ENCODE results near the gene ITPRIPL2.

GRCh38 chr16:19066988-19067348, 46.8 kb upstream of the ITPRIPL2 start:
- TF ChIP-seq POLR2A (IDR thresholded peaks at IDR 0.05; ENCODE audit: extremely low read depth, insufficient read length), result no peak
- TF ChIP-seq, protein P1, sequence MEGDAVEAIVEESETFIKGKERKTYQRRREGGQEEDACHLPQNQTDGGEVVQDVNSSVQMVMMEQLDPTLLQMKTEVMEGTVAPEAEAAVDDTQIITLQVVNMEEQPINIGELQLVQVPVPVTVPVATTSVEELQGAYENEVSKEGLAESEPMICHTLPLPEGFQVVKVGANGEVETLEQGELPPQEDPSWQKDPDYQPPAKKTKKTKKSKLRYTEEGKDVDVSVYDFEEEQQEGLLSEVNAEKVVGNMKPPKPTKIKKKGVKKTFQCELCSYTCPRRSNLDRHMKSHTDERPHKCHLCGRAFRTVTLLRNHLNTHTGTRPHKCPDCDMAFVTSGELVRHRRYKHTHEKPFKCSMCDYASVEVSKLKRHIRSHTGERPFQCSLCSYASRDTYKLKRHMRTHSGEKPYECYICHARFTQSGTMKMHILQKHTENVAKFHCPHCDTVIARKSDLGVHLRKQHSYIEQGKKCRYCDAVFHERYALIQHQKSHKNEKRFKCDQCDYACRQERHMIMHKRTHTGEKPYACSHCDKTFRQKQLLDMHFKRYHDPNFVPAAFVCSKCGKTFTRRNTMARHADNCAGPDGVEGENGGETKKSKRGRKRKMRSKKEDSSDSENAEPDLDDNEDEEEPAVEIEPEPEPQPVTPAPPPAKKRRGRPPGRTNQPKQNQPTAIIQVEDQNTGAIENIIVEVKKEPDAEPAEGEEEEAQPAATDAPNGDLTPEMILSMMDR (IDR thresholded peaks at IDR 0.05; ENCODE audit: low read depth, low read length), result no peak
- TF ChIP-seq MYC (IDR thresholded peaks at IDR 0.05; ENCODE audit: low read depth, low read length), result no peak

Measured in NB4 (cell line).